HG03045 (cell line): ENCODE measurements around the gene SUSD4.
"Not testable (repeated sequence)": the region's sequence is repeated elsewhere in the genome, so short reads cannot be mapped to it uniquely, and the experiment has no call there.

ENCODE experiments used
- ATAC-seq: cut with Tn5 transposase; IDR thresholded peaks from one replicate; pipeline ENCODE4 v1.9.1; 2021; ENCODE audit warnings: mild to moderate bottlenecking, moderate library complexity; ENCODE audit not compliant: unreplicated experiment

The SUSD4 gene

DNA sequence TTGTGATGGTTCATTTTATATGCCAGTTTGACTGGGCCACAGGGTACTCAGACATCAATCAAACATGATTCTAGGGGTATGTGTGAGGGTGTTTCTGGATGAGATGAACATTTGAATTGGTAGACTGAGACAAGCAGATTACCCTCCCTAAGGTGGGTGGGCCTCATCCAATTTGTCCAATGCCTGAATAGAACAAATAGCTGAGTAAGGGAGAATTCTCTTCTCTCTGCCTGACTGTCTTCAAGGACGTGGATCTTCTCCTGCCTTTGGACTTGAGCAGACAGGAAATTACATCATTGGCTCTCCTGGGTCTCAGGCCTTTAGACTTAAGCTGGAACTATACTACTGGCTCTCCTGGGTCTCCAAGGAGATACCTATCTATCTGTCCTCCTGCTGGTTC lies 64.4 kb downstream of the SUSD4 start:
- no peak for ATAC-seq

DNA sequence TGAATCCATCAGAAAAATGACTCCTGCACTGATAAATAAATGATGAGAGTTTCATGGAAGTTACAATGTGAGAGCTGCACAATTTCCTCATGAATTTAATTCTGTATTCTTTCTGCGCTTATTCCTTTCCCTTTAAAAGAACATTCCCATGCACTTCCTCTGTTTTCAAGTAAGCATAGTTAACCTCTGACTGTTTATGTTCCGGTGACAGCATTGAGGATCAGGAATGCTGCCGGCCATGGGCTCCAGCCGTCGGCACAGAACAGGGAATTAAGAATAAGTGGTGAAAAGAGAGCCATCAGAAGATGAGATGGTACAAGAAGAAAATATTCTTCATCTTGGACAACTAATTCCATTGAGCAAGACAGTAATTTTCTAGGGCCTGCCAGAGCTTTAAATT lies 65.3 kb downstream of the SUSD4 start:
- ATAC-seq: no peak

GRCh38 chr1:223297800-223298199 lies 66.2 kb downstream of the SUSD4 start:
- ATAC-seq: no peak

DNA sequence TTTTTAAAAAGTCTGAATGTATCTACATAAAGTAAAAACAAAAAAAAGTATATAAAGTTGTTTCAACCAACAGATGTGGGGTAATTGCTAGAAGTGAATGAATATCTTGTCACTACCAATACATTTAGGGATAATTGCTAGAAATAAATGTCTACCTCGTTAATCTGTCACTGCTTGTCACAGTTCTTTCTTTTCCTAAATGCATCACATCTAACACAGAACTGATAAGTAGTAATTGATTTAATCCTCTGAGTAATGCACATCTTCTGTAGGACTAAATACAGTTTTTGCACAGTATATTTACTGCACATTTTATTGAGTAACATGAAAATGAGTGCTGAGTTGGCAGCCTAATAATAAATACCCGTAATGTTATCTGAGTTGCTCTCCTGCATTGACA lies 72.2 kb downstream of the SUSD4 start:
- ATAC-seq: no peak

DNA sequence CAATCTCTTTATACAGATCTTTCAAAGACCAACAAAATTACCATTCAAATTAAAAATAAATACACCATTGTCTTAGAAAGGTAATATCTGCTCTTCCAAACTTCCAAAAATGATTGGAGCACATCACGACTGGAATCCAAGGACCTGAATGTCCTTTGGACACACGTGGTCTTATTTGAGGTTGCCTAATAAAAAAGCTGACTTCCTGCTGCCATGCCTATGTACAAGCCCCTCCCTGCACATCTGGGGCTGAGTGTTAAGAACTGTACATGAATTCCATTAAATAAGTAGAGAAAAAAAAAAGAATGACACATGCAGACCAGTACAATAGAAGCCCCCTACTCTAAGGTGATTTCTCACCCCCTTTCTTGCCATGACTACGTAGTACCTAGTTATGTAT lies 73.6 kb downstream of the SUSD4 start:
- ATAC-seq: no peak

DNA sequence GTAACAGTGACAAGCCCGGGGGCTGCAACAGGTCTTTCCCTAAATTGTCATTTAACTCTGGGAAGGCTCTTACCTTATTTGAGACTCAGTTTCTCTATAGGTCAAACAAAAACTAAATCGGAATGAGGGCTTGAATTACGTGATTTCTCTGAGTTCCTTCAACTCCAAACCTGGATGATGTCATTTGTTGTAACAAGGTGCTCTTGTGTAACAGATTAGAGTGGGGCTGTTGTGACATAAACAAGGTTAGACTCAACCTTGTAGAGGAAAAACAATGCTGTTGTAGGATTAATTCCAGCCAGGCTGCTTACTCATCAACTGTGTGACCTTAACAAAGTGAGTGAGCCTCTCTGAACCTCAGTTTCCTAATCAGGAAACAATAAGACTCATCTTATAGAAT lies 74.4 kb downstream of the SUSD4 start:
- no peak for ATAC-seq

GRCh38 chr1:223288826-223289225 lies 75.2 kb downstream of the SUSD4 start:
- ATAC-seq: no peak

GRCh38 chr1:223285452-223285851 lies 78.5 kb downstream of the SUSD4 start:
- no peak for ATAC-seq

- not testable (repeated sequence) for ATAC-seq
Measured at GRCh38 chr1:223283697-223284096, 80.3 kb downstream of the SUSD4 start.

DNA sequence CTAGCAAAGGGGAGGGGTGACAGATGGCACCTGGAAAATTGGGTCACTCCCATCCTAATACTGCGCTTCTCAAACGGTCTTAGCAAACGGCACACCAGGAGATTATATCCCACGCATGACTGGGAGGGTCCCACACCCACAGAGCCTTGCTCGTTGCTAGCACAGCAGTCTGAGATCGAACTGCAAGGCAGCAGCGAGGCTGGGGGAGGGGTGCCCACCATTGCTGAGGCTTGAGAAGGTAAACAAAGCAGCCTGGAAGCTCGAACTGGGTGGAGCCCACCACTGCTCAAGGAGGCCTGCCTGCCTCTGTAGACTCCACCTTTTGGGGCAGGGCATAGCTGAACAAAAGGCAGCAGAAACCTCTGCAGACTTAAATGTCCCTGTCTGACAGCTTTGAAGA lies 85.7 kb downstream of the SUSD4 start:
- not testable (repeated sequence) for ATAC-seq

- ATAC-seq: no peak
Measured at GRCh38 chr1:223276029-223276428, 87.9 kb downstream of the SUSD4 start.

- ATAC-seq: no peak
Measured at GRCh38 chr1:223273511-223273910, 90.5 kb downstream of the SUSD4 start.

DNA sequence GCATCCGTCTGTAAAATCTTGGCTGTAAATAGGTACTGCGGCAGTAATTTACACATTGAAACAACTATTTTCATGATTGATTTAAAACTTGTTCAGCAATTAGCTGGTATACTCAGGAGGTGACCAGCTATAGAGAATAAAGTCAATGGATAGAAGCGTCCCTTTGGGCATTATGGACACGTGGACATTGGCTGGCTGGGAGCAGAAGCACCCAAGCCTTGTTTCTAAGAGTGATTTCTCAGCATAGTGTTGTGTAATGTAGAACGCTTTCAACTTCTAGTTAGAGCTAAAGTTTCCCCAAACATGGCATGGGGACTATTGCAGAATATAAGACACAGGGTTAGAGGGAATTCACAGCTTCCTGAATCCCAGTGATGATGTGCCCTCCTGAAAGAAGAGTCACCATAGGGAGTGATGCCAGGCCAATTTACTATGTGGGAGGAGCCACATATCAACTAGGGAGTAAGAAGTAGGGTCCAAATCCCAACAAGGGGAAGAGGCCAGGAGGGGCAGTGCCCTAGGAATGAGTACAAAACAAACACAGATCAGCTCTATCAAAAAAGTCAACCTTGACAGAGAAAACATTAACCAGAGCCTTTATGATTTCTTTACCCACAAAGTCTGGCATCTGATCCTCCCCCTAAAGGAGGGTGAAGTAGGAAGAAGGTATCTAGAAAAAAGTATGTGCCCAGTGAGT lies 92.7 kb downstream of the SUSD4 start:
- no peak for ATAC-seq

DNA sequence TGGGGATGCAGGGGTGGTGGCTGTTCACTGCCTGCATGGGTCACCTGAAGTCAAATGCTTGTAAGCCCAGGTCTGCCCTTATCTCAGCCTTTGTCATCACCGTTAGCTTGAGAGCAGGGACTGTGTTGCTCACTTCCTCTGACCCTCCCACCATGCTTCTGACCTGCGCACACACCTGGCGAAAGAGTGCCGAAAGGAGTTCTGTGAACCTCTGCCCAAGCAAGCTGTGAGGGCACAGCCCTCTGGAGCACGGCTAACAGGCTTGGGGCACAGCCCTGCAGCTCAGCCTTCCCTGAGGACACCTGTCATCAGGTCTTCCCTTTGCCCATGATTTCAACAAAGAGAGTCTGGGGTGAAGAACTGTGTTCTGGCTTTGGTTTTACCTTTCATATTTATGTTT lies 93.8 kb downstream of the SUSD4 start:
- no peak for ATAC-seq

DNA sequence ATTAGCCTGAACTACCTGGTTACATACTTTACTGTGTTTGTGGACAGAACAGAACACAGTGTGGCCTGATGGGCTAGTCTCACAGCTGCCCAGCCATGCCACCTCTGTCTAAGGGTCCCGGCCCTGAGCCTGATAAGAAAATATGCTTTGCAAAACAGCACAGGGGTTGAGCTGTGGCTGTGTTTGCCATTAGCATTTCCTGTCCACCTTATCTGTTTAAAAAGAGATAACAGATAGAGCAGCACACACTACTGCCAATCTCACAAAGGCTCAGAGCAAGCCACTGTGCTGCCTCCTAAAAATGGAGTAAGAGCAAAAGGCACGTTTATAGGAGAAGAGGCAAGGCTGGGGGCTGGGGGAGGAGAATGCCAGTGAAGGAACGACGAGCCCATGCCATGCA lies 95.0 kb downstream of the SUSD4 start:
- ATAC-seq: no peak

GRCh38 chr1:223266632-223267172 lies 97.3 kb downstream of the SUSD4 start:
- ATAC-seq: no peak

GRCh38 chr1:223264983-223265908 lies 98.7 kb downstream of the SUSD4 start:
- no peak for ATAC-seq

DNA sequence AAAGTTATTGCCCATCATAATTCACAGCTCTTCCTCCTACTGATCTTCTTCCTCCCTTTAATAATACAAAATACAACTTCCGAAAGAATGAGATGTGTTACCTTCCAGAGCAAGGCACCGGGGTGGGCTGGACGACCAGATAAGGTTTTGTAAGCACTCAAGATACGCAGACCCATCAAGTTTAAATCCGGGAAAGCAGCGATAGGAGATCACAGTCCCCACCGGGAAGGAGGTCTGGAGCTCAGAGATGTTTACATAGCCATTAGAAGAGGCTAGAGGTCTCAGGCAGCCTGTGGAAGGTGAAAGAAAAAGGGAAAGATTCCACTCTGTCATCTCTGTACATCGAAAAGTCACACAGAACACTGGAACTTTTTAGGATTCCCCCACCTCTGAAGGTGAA lies 99.4 kb downstream of the SUSD4 start:
- ATAC-seq: no peak

DNA sequence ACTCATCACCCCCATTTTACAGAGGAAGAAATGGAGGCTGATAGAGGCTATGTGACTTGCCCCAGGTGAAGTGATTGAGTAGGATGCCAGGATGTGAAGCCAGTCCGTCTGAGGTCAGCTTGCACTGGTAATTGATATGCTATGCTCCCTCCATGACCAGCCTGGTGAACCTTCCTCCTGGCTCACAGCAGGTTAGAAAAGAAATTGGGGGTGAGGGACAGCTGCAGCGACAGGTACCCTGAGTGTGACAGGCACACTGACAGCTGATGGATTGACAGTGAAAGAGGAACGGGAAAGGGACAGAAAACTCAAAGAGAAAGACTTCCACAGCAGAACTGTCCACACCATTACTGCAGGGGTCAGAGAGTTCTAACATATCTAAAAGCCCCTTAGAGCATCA lies 102.1 kb downstream of the SUSD4 start:
- no peak for ATAC-seq

DNA sequence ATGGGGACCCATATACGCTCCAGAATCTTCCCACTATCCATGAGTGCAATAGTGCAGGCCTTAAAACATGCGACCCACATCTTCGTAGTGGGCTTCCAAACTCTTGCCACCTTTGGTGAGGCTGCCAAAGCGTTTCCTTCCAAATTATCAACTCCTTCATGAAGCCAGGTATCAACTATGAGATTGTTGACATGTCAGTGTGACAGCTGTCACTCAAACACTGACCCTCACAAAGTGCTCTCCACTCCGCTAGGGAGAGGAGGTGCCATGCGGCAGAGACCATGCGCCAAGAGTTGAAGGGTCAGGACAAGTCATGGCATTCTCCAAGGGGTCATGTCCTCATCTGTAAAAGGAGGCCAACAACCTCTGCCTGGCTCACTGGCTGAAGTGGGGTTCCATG lies 103.3 kb downstream of the SUSD4 start:
- ATAC-seq: no peak

DNA sequence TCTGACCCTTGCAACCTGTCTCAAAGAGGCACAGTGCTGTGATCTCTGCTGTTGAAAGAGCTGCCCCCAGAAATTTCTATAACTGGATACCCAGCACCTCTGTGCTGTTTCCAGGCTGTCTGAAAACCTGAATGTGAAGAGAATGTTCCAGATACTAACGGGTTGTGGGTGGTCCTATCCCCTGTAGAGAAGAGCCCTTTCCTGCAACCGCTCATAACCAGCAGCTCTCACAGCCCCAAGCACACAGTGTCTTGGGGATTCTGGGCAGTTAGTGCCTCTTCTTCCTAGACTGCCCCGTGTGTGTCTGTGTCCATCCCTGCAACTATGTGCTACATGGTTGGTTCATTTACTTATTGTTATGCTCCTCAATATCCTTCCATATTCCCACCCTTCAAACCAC lies 104.5 kb downstream of the SUSD4 start:
- no peak for ATAC-seq

DNA sequence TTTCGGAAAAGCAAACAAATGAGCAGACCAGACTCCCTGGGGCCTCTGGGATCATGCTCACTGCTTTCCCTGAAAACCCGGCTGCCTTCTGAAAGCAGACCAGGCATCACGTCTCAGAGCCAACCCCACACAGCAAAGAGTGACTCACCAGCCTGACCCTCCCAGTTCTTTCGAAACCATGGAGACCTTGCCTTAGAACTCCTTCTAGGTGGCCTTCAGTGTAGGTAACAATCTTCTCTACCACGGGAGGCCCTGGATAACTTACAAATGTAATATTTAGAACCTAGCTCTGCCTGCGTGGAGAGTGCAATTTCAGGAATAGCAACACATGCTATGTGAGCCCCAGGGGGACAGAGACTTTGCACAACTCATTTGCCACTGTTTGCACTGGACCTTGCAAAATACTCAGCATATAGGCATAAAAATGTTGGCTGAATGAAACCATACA lies 105.2 kb downstream of the SUSD4 start:
- no peak for ATAC-seq
